GM12873 (cell line): ENCODE results near the gene SPP1.
A peak's percentile ranks its signal among the peaks of the same experiment; 100 is the strongest.

Experiments used
- TF ChIP-seq, protein P1 (sequence below): IDR thresholded peaks from 2 replicates; pipeline ENCODE4 v1.5.1; 2012; ENCODE audit warnings: low read depth, mild to moderate bottlenecking, moderate library complexity, low read length, control low read depth; ENCODE audit not compliant: insufficient read depth; ENCODE audit errors: missing control alignments

SPP1 gene

DNA sequence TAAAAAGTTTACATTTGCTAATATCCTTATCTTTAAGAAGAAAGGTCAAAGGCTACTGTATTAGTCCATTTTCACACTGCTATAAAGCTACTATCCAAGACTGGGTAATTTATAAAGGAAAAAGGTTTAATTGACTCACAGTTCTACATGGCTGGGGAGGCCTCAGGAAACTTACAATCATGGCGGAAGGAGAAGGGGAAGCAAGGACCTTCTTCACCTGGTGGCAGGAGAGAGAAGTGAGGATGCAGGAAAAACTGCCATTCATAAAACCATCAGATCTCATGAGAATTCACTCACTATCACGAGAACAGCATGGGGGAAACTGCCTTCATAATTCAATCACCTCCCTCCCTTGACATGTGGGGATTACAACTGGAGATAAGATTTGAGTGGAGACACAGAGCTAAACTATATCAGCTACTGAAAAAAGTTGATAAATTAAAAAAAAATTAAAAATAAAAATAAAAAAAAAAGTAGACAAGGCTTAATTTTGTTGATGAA lies 23.7 kb downstream of the SPP1 start:
- TF ChIP-seq, protein P1, sequence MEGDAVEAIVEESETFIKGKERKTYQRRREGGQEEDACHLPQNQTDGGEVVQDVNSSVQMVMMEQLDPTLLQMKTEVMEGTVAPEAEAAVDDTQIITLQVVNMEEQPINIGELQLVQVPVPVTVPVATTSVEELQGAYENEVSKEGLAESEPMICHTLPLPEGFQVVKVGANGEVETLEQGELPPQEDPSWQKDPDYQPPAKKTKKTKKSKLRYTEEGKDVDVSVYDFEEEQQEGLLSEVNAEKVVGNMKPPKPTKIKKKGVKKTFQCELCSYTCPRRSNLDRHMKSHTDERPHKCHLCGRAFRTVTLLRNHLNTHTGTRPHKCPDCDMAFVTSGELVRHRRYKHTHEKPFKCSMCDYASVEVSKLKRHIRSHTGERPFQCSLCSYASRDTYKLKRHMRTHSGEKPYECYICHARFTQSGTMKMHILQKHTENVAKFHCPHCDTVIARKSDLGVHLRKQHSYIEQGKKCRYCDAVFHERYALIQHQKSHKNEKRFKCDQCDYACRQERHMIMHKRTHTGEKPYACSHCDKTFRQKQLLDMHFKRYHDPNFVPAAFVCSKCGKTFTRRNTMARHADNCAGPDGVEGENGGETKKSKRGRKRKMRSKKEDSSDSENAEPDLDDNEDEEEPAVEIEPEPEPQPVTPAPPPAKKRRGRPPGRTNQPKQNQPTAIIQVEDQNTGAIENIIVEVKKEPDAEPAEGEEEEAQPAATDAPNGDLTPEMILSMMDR: peak; percentile 22

DNA sequence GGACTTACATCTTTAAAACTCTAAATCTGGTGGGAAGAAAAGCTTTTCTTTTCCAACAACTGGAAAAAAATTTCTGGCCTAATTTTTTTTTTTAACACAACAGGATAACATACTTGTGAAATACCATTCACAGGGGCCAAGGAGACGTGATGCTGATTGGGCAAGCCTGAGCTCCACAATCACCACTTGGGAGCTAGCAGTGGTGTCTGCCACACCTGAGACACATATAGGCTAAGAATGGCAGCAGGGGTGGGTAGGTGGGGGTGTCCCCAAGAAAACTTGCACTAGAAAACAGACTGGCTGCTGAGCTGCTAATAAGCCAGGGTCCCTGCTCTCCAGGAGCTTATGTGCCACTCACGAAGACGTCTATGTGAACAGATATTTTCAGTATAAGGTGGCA lies 26.4 kb downstream of the SPP1 start:
- TF ChIP-seq, protein P1: no peak

DNA sequence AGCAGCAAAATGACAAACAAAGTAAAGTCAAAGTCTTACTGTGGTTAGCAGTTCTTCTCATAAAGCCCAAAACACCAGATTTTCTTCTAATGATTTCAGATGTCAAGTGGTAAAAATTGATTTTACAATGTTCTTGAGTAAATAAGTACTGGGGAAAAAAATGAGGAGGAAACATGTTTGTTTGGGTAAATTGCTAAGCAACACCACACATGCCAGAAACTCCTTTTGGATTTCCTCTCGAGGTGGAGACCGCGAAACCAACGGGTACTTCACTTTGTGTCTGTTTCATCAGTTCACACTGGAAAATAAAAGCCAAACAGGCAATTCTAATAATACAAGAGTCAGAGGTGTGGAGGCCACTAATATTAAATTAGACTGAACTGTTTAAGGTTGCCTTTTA lies 27.3 kb downstream of the SPP1 start:
- TF ChIP-seq, protein P1: no peak

DNA sequence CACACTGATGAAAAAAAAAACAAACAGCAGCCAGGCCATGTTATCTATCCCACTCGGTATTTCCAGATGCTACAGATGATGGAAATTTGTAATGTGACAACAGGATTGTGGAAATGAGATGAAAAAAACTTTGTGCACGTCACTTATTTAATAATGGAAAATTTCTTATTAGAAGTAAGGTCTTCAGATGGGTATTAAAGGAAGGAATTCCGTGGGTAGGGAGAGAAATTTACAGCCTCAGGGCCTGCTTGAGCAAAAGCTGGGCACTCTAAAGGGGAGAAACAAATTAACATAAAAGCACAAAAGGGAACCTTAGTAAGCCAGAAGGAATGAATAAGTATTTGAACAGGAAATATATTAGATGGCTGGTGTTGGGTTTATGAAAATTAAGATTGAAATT lies 27.7 kb downstream of the SPP1 start:
- TF ChIP-seq, protein P1: no peak

DNA sequence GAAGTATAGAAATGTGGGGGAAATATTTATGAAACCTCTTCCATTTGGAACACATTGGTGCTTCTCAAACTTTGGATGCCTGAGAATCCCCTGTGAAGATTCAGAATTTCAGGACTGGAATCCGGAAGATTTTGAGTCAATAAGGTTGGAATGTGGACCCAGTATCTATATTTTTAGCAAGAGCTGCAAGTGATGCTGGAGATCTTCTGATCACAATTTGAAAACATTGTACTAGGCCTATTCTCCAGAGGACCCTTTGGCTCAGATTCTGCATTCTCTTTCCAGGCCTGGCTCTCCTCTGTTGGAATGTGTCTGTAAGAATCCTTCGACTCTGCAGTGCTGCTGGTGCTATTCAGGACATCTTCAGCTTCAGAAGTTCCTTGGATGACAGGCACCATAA lies 29.6 kb downstream of the SPP1 start:
- TF ChIP-seq, protein P1: no peak

DNA sequence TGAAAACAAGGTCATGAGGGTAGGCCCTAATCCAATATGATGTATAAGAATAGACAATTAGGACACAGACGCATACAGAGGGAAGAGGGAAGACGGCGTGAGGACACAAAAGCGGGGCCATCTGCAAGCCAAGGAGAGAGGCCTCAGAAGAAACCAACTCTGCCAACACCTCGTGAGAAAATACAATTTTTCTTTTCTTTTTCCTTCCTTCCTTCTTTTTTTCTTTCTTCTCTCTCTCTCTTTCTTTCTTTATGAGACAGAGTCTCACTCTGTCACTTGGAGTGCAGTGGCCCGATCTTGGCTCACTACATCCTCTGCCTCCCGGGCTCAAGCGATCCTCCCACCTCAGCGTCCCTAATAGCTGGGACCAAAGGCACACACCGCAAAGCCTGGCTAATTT lies 30.4 kb downstream of the SPP1 start:
- TF ChIP-seq, protein P1: no peak

DNA sequence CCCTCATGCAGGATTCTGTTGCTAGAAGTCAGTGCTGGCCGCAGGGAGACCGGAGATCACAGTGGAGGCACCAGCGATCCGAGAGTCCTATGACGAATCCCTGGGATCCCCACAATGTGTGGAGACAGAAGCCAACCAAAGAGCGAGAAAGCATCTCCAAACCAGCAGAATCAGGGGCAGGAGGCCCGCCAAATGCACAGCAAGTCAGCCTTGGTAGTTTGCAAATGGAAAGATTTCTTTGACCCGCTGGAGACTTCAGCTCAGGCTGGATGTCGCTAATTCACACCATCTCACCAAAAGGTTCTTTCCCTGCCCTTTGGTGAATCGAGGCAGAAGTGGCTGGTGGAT lies 31.4 kb downstream of the SPP1 start:
- TF ChIP-seq, protein P1: no peak
